Common myeloid progenitor, CD34-positive (primary cell): ENCODE data around the gene MTERF4.

Experiments used
- CTCF ChIA-PET: fragments of 350-600 bp; sonication (Branson Sonifier 250); formaldehyde crosslinking; loops from one replicate; lab custom pipeline; 2021; ENCODE audit warnings: antibody characterized with exemption; lab: Charles Lee
- POLR2A ChIA-PET: fragments of 350-600 bp; sonication (Branson Sonifier 250); formaldehyde crosslinking; loops from one replicate; lab custom pipeline; 2021; ENCODE audit warnings: antibody characterized with exemption; lab: Charles Lee
- DNase-seq, 3 donors: peaks; one replicate each; pipeline versions ENCODE4 v3.0.0 to v3.0.0-alpha.2; 2013
- H3K27ac ChIP-seq, 2 experiments: 1 replicate in 1 of 2; 2 replicates in 1 of 2; pipeline ENCODE4 v1.7.0; 2013; ENCODE audit warnings: inconsistent platforms in 2 of 2, low read length in 2 of 2, mild to moderate bottlenecking in 2 of 2, low read depth in 1 of 2, moderate library complexity in 1 of 2; ENCODE audit not compliant: severe bottlenecking in 2 of 2, insufficient read depth in 1 of 2, poor library complexity in 1 of 2
- H3K27me3 ChIP-seq, 5 experiments: replicated peaks in 2 of 5; 1 replicate in 3 of 5; 2 replicates in 2 of 5; pipeline versions ENCODE4 v1.6.1 to v1.7.0; 2013; ENCODE audit warnings: low read length in 4 of 5, mild to moderate bottlenecking in 2 of 5, moderate library complexity in 2 of 5, inconsistent platforms in 1 of 5; ENCODE audit not compliant: insufficient read depth in 5 of 5, control insufficient read depth in 4 of 5
- H3K36me3 ChIP-seq, 4 experiments: 1 replicate in 2 of 4; 2 replicates in 2 of 4; pipeline versions ENCODE4 v1.6.1 to v1.7.0; 2013; ENCODE audit warnings: low read length in 3 of 4, control low read depth in 1 of 4, mild to moderate bottlenecking in 1 of 4; ENCODE audit not compliant: control insufficient read depth in 4 of 4, insufficient read depth in 4 of 4
- H3K4me1 ChIP-seq, 4 experiments: 1 replicate in 3 of 4; 2 replicates in 1 of 4; pipeline versions ENCODE4 v1.6.1 to v1.7.1; 2013; ENCODE audit warnings: low read length in 3 of 4, mild to moderate bottlenecking in 3 of 4, control low read depth in 1 of 4, inconsistent platforms in 1 of 4, moderate library complexity in 1 of 4; ENCODE audit not compliant: control insufficient read depth in 4 of 4, insufficient read depth in 4 of 4; ENCODE audit errors: control extremely low read depth in 1 of 4
- H3K4me3 ChIP-seq, 7 experiments: 1 replicate in 4 of 7; 2 replicates in 3 of 7; pipeline versions ENCODE4 v1.5.1 to v1.7.0; 2013; ENCODE audit warnings: mild to moderate bottlenecking in 7 of 7, low read length in 6 of 7, moderate library complexity in 6 of 7, inconsistent platforms in 2 of 7, low read depth in 2 of 7, control low read depth in 1 of 7; ENCODE audit not compliant: insufficient read depth in 4 of 7, control insufficient read depth in 1 of 7; ENCODE audit errors: extremely low read depth in 1 of 7
- H3K9me3 ChIP-seq, 5 experiments: 1 replicate in 4 of 5; 2 replicates in 1 of 5; pipeline versions ENCODE4 v1.6.1 to v1.7.1; 2013; ENCODE audit warnings: low read length in 4 of 5, mild to moderate bottlenecking in 2 of 5, inconsistent platforms in 1 of 5, low read depth in 1 of 5, moderate library complexity in 1 of 5; ENCODE audit not compliant: control insufficient read depth in 4 of 5, insufficient read depth in 2 of 5; ENCODE audit errors: control extremely low read depth in 1 of 5
- WGBS: methylation state at CpG from one replicate; pipeline ENCODE4 v1.1.5; 2013; ENCODE audit not compliant: insufficient coverage; 5-methylcytosine and 5-hydroxymethylcytosine counted together

Gene MTERF4

GRCh38 chr2:241139531-241140444 lies 37.7 kb upstream of the MTERF4 start:
- Histone ChIP-seq H3K36me3 (peaks cover 6 to 85% (median 30%) of the 10 kb centered on the region in 4 experiments), H3K9me3 (no peaks in the 10 kb centered on the region), H3K27ac (no peak overlapping the region), H3K4me3 (no peak overlapping the region), H3K4me1 (no peaks in the 10 kb centered on the region), H3K27me3 (no peaks in the 10 kb centered on the region)
- 93% methylated on average over 23 of the region's 24 CpGs for WGBS
- ChIA-PET CTCF (no interaction called here), POLR2A (interaction anchor here (0.6 kb wide), 1 partner anchor 49 kb away, joined by 4 read pairs; no protein-coding TSS in a partner anchor)
- DNase-seq: no peak

DNA sequence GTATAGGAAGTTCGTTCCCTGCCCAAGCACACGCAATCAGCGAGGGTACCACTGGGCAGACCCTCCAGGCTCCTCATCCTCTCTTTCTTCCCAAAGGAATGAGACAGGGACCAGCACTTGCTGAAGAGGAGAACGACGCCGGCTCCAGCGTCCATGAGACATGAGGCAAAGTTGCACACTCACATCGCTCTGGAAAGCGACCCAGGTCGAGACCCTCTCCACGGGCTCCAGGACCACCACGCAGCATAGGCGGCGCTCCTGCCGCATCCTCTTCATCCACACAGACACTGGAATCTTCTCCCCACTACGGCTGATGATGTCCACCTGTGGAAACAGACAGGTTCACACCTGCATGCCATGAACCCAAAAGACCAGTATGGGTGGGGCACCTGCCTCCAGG lies 36.4 kb upstream of the MTERF4 start:
- no peak for DNase-seq
- 98% methylated on average over 14 of the region's 16 CpGs for WGBS
- Histone ChIP-seq H3K27ac (no peak overlapping the region), H3K4me1 (no peaks in the 10 kb centered on the region), H3K36me3 (peaks cover 6 to 81% (median 29%) of the 10 kb centered on the region in 4 experiments), H3K9me3 (no peaks in the 10 kb centered on the region), H3K4me3 (no peak overlapping the region), H3K27me3 (no peaks in the 10 kb centered on the region)
- POLR2A ChIA-PET: no interaction called here
- CTCF ChIA-PET: no interaction called here

- Histone ChIP-seq H3K4me3 (no peak overlapping the region), H3K36me3 (peaks cover 6 to 86% (median 28%) of the 10 kb centered on the region in 4 experiments), H3K27me3 (no peaks in the 10 kb centered on the region), H3K4me1 (no peaks in the 10 kb centered on the region), H3K27ac (no peak overlapping the region), H3K9me3 (no peaks in the 10 kb centered on the region)
- ChIA-PET CTCF (no interaction called here), POLR2A (no interaction called here)
- WGBS: 85% methylated on average over 19 of the region's 24 CpGs
- no peak for DNase-seq
Measured at GRCh38 chr2:241137276-241138190, 35.4 kb upstream of the MTERF4 start.

DNA sequence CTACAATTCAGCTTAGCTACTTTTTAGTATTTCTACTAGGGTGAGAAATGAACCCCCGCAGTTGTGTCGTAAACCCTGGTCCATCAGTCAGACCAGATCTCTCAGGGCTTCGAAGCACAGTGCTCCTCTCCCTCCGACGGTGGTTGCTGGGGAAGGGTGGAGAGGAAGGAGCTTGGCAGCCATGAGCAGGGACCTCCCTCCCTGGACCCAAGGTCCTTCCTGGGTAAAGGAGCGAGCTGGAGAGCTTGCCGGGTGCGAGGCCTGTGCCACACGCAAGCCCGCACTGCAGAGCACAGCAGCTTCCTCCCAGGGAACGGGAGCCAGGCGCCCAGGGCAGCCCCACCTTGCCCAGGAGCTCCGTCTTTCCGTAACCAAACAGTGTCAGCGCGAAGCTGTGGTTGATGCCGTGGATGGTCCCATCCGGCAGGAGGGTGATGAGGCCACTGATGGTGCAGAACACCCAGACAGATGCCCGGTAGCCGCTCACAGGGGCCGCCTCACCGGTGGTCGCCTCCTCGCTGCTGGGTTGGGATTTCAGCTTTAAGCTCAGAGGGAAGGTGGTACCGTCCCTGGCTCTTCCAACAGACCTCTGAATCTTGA lies 34.7 kb upstream of the MTERF4 start:
- no peaks in the 10 kb centered on the region for H3K9me3 ChIP-seq
- peaks cover 6 to 82% (median 27%) of the 10 kb centered on the region in 4 experiments for H3K36me3 ChIP-seq
- POLR2A ChIA-PET: no interaction called here
- no peaks in the 10 kb centered on the region for H3K27me3 ChIP-seq
- no peak overlapping the region for H3K27ac ChIP-seq
- no peak overlapping the region for H3K4me3 ChIP-seq
- CTCF ChIA-PET: no interaction called here
- DNase-seq: no peak
- H3K4me1 ChIP-seq: no peaks in the 10 kb centered on the region
- 98% methylated on average over 25 of the region's 25 CpGs for WGBS

- ChIA-PET POLR2A (no interaction called here), CTCF (no interaction called here)
- peaks cover 6 to 78% (median 26%) of the 10 kb centered on the region in 4 experiments for H3K36me3 ChIP-seq
- H3K4me1 ChIP-seq: no peaks in the 10 kb centered on the region
- H3K27ac ChIP-seq: no peak overlapping the region
- H3K9me3 ChIP-seq: no peaks in the 10 kb centered on the region
- 97% methylated on average over 6 of the region's 8 CpGs for WGBS
- DNase-seq: no peak
- no peak overlapping the region for H3K4me3 ChIP-seq
- H3K27me3 ChIP-seq: no peaks in the 10 kb centered on the region
Measured at GRCh38 chr2:241136191-241136590, 34.1 kb upstream of the MTERF4 start.

- H3K36me3 ChIP-seq: peaks cover 6 to 76% (median 25%) of the 10 kb centered on the region in 4 experiments
- H3K27me3 ChIP-seq: no peaks in the 10 kb centered on the region
- no peak overlapping the region for H3K4me3 ChIP-seq
- no peak overlapping the region for H3K27ac ChIP-seq
- no peaks in the 10 kb centered on the region for H3K9me3 ChIP-seq
- H3K4me1 ChIP-seq: no peaks in the 10 kb centered on the region
- no peak for DNase-seq
- 98% methylated on average over 5 of the region's 9 CpGs for WGBS
- ChIA-PET CTCF (no interaction called here), POLR2A (no interaction called here)
Measured at GRCh38 chr2:241135737-241136136, 33.6 kb upstream of the MTERF4 start.
